Measurements from ENCODE around the gene IL34.

The IL34 gene

DNA sequence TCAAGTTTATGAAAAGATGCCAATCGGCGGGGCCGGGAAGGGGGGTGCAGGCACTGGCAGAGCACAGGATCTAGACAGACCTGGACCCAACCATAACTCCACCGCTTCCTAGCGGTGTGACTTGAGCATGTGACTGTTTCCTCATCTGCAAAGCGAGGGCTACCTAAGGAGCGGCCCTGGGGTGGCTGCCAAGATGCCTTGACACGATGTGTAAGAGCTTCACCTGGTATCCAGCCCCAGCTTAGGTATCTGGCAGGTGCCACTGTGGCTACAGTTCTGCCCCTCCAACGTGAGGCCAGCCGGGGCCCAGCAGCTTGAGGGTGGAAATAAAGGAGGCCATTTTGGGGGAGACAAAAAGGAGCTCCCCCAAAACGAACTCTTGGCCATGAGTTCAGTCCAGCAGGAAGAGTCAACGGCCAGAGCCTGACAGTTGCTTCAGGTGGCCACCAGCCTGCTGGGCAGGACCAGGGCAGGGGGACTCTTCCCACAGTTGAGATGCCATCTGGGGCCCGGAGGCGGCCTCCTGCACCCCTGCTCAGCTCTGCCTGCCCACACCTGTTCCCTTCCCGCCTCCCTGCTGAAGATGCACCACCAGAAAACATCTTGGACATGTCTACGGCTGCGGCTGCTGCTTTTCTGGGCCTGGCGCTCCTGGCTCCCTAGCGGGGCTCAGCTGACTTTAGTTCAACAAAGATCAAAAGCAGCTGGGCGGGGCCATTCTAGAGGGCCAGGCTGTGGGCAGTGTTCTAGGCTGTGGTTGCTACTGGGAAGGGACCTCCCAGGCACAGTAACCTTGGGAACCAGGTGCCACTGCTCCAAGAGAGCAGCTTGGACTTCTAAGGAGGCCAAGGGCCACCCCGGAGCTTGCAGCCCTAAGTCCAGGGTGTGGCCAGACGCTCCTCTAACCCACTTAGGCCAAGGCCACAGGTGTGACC, 42.9 kb downstream of the IL34 start:
- no peak for DNase-seq (ENCODE audit: low spot score)

- no peak for DNase-seq (ENCODE audit: low spot score)
Measured at GRCh38 chr16:70689970-70690891, 43.9 kb downstream of the IL34 start.

GRCh38 chr16:70691223-70692129, 45.1 kb downstream of the IL34 start:
- no peak for DNase-seq (ENCODE audit: low spot score)

GRCh38 chr16:70692130-70692872, 45.9 kb downstream of the IL34 start:
- no peak for DNase-seq (ENCODE audit: low spot score)

DNA sequence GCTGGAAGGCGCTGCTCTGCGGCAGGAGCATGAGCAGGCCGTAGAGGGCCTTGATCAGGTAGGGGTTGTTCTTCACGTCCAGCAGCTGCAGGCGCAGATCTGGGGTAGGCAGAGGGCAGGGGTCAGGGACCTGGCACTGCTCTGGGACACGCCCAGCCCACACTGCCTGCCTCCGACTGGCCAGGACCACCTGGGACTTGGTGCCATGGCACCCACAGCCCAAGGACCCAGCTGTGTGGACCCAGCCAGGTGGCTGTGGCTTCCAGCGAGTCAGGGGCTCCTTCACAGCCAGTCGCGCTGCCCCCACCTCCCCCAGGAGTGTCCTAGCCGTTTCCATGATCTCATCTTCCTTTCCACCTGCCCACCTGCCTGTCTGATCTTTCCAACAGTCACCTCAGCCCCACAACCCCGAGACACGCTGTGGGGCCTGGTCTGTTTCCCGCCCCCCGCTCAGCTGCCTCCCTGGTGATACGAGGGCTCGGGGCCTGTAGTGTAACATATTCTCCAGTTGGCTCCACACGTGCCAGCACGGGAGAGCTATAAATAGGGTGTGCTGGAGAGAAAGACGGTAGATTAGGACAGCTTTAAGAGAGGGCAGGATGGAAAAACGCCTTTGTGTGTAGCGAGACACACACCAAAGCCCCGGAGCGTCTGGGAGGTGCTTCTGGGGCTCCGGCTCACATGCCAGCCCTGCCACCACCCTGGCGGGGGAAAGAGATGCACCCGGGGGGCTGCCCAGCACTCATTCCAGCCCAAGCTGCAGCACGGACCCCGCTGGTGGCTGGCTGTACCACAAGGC, 46.7 kb downstream of the IL34 start:
- DNase-seq (ENCODE audit: low spot score): no peak

DNA sequence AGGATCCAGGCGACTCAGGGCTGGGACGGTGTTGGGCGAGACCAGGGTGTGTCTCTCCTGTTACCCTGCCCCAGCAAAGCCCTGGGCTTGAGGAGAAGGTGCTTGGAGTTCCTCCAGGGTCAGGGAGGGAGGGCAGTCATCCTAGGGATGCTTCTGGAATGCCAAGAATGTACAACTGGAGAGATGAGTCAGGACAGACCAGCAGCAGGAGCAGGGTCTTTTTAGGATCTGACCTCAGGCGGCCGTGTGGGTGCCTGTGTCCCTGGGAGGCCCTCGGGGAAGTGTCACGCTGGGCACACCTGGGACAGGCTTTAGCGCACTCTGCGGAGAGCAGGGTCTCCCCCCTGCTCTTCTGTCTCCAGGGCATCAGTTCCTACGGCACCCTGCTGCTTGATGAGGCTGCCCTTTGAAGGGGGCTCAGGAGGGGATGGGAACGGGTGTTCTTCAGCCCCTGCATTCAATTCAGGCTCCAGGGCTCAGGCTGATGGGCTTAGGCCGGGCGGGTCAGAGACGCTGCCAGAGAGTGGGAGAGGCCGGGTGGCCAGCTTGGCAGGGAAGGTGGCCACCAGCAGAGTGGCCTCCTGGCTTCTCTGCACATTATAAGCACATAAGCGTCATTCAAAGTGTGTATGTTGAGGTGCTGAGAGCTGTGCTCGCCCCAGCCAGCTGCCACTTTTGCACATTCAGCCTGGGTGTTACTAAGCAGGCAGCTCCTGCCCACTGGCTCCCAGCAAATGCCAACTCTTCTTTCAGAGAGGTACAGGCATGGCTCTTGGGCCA, 47.9 kb downstream of the IL34 start:
- no peak for DNase-seq (ENCODE audit: low spot score)

GRCh38 chr16:70694868-70695218, 48.5 kb downstream of the IL34 start:
- DNase-seq (ENCODE audit: low spot score): no peak

- no peak for DNase-seq (ENCODE audit: low spot score)
Measured at GRCh38 chr16:70695331-70696070, 49.1 kb downstream of the IL34 start.

DNA sequence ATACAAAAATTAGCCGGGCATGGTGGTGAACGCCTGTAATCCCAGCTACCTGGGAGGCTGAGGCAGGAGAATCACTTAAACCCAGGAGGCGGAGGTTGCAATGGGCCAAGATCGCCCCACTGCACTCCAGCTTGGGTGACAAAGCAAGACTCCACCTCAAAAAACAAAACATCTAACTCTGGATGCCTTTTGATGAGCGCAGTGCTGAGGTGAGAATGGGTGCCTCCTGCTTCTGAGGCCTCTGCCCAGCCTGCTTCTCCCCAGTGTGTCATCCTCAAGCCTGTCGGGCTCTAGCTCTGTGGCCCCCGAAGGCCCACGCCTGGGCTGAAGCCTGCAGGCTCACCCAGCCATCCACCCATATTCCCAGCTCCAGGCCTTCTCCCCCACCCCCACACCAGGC, 50.0 kb downstream of the IL34 start:
- DNase-seq (ENCODE audit: low spot score): no peak

DNA sequence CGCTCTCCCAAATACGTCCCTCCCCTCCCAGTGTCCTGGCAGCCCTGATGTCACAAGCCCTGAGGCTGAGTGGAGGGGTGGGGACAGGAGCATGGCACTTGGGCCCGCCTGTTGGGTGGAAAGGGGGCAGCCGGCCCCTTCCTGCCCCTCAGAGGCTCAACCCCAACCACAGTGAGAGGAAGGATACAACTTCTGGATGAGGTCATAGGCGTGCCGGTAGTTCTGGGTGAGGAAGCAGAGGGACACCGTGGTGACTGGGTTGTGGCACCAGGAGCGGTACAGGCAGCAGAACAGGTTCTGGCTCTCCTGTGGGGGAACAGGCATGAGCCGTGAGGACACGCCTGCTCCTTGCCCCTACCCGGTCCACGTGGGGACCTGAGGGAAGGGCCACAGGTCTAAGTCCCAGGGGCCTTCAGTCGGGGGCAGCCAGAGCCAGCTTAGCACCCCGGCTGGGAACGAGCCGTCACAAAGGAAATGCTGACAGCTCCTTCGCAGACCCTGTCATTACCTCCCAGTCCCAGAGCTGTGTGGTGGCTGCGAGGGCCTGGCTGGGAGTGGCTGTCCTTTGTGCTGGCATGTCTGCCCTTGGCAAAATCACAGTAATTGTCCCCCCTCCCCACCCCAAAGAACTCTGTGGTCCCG, 50.7 kb downstream of the IL34 start:
- DNase-seq (ENCODE audit: low spot score): no peak

DNA sequence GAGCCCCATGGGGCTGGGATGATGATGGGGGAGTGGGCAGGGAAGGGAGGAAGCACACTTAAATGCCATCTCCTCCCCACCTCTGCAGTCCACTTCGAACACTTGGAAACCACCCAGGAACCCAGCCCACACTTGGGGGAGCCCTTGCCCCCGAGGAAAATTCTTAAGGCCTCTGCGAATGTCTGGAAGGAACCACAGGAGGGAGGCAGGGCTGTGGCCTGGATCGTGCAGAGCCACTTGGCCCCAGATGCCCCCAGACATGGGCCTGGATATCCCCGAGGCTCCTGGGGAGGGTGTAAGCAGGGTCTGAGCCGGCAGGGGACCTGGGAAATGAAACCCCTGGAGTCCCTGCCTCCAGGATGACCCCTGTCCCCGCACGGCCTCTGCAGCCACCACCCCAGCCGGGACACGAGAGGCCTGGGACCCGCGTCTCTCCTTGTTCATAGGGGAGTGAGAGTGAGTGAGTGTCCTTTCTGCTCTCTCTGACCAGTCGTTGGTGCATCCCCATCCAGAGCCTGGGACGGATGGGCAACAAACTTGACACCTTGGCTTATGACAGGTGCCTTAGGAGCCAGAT, 51.3 kb downstream of the IL34 start:
- no peak for DNase-seq (ENCODE audit: low spot score)

DNA sequence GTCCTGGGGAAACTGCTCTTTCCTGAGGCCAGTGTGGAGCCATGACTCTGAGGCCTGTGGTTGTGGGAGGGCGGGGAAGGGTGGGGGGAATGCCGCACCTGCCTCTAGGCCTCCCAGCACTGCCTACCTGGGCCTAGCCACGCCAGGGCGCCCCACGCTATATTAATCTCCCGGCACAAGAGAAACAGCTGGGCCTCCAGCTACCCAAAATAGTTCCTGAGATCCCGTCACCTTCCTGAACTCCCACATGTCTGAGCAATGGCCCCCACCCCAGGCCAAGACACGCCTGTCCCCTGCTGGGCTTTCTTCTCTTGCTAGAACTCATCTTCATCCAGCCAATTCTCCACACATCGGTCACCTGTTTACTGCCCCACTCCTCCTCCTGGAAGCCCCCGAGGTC, 52.5 kb downstream of the IL34 start:
- no peak for DNase-seq (ENCODE audit: low spot score)

GRCh38 chr16:70699696-70700095, 53.3 kb downstream of the IL34 start:
- no peak for DNase-seq (ENCODE audit: low spot score)

- no peak for DNase-seq (ENCODE audit: low spot score)
Measured at GRCh38 chr16:70700101-70701020, 54.0 kb downstream of the IL34 start.

DNA sequence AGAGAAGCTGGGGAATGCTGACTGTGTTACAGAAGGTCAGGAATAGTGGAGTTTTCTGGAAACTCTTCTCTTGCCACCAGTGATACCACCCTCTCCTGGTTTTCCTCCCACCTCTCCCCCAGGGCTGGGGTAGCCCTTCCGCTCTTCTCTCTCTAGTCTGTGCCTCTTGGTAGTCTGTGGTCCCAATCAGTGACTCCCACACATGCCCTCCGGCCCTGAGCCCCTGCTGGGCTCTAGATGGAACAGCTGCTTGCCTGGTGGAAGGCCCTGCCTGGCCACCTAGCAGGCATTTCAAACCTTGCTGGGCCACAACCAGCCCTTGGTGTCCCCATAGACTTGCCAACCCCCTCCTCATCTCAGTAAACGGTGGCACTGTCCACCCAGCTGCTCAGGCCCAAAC, 54.7 kb downstream of the IL34 start:
- DNase-seq (ENCODE audit: low spot score): no peak

- DNase-seq (ENCODE audit: low spot score): no peak
Measured at GRCh38 chr16:70701596-70701995, 55.2 kb downstream of the IL34 start.

DNA sequence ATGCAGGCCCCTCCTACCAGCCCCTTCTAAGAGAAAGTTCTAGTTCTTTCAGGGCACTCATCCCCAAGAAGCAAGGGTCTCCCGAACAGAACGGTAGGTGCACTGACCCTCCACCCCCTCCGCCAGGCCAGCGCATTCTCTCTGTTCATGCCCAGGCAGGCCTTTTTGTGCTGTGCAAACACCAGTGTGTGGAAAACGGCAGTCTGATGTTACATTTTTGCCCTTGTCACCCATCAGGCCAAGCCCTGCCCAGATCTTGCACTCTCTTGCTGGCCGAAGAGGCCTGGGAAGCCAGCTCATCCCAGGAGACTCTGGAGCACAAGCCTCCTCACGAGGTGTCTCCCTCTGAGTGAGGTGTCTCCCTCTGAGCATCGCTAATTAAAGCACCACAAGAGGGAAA, 55.6 kb downstream of the IL34 start:
- DNase-seq (ENCODE audit: low spot score): no peak
